Measurements from ENCODE around the gene EPHB1.

The EPHB1 gene

DNA sequence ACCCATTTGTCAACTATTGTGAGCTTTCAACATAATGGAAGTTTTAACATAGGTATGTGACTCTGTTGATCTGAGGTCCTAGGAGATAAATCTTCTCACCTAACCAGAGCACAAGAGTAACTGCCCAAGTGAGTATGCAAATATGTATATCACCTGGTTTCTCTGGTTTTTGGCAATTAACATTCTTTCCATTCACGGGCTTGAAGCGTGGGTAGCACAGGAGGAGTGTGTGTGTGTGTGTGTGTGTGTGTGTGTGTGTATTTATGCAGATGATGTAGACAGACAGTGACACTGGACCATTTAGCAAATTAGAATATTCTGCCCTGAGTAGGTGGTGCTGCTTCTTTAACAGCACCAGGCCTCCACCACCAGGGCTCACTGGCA lies 15.0 kb downstream of the EPHB1 start:
- no peak for DNase-seq

DNA sequence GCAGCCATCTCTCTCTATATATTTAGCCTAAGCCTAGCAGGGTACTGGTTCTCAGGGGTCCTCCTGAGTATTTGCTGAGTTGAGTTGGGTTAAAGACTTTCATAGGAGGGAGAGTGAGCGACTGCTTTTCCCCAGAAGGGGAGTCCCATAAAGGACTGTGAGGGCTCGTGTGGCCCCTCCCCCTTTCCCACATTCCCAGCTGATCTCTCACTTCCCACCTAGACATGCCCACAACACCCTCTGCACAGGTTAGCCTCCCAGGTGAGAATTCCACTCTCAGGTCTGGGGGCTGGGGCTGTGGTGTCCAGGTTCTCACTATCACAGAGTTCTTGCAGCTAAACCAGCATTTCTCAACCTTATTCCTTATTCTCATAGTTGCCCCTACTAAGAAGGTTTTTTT lies 15.8 kb downstream of the EPHB1 start:
- no peak for DNase-seq

DNA sequence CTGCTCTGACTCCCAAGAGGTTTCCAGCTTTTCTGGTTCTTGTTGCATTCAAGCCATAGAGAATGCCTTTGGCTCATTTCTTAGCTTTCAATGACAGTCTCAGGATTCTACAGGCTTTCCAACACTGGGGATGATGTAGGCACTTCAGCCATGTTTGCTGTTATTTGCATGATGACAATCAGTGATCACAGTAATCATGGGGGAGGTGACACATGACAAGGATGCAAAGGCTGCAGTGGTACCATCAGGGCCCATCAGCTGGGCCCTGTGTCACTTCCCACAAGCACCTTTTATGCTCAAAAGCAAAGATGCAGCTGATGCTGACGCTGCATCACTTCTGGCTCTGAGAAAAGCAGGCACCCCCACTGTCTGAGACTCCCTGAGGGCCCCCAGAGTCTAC lies 18.6 kb downstream of the EPHB1 start:
- DNase-seq, result no peak

DNA sequence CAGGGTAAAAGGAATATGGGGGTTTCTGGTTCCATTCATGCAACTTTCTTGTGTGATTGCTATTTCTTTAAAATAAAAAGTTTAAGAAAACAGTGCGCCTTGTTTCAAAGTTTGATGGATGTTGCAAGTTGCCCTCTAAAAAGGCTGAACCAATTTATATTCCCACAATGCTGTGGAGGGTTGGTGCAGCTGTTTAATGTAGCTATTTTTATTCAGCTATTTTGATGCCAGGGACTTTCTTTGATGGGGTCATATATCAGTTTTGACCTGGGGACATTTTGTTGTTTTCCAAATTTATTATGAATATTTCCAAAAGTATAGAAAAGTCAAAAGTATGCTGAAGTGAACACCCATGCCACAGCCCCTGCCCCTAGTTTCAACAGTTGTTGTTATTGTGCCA lies 20.5 kb downstream of the EPHB1 start:
- peak; percentile 9 for DNase-seq

DNA sequence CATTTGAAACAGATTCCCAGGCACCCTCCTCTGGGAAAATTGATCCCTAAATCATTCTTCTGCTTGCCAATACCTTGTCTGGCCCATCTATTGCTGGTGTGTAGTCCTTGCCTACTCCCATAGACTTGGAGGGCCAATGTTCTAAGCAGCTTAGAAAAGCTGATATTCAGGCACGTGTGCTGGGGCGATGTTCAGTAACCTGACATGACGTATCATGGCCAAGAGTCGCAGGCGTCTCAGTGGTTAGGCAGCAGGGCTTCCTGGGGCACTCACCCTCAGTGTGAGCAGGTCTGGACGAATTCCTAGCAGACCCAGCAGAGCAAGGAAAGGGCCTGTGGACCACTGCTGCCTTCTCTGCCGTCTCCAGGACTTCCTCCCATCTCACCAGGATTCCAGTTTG lies 21.6 kb downstream of the EPHB1 start:
- peak; percentile 39 for DNase-seq

DNA sequence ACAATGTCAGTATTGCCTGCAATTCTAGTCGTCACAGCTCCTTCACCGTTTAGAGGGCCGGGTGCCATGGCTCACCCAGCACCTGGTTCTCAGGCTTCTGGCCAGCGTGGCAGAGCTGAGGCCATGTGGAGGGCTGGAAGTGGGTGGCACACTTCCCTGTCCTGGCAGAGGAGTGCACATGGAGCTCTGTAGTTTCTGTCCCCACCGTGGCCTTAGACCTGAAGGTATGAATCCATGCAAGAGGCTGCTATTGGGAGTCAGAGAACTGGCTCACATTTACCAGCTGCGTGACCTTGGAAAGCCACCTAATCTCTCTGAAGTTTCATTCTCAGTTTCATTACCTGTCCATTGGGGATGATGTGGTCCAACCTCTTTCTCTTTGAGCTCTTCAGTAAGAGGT lies 22.2 kb downstream of the EPHB1 start:
- peak; percentile 51 for DNase-seq

DNA sequence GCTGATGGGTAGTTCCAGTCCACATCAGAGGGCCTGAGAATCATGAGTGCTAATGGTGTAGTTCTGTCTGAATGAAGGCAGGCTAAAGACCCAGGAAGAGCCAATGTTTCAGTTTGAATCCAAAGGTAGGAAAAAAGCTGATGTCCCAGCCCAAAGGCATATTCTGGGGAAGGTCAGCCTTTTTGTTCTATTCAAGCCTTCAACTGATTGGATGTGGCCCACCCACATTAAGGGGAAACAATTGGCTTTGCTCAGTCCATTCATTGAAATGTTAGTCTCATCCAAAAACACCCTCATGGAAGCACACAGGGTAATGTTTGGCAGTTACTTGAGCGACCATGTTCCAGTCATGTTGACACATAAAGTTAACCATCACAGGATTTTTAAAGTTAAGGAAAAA lies 25.9 kb downstream of the EPHB1 start:
- DNase-seq, result no peak

DNA sequence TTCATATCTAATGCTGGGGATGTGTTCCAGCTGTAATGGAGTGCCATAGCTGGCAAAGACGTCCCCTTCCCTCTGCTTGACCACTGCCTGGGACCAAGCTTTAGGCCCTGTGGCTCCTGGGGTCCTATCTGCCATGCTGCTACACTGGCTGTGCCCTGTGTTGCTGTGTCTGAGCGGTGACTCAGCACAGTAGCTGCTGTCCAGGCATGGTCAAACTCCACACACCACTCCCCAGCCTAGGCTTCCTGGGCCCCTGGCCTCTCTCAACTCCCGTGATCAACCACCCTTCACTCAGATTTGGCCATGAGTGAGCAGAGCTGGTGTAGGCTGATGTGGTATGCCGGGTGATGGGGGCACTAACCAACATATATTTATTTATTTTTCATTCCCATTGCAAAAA lies 27.0 kb downstream of the EPHB1 start:
- DNase-seq, result peak; percentile 28

DNA sequence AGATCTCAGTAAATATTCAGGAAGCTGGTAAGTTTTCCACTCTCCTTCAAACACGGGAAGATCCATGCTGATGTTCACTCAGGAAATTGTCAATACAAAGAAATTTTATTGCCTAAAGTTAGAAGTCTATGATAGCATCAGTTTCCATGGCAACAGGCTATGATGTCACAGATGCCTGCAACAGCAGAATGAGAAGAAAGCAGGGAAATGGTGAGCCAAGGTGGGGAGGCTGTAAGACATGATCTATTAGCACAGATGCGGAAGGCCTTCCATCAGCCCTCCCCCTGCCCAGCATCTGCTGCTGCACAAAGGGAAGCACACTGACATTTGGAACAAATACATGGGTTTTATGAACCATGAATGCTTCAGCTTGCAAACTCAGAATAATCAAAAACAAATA lies 28.6 kb downstream of the EPHB1 start:
- DNase-seq, result no peak

DNA sequence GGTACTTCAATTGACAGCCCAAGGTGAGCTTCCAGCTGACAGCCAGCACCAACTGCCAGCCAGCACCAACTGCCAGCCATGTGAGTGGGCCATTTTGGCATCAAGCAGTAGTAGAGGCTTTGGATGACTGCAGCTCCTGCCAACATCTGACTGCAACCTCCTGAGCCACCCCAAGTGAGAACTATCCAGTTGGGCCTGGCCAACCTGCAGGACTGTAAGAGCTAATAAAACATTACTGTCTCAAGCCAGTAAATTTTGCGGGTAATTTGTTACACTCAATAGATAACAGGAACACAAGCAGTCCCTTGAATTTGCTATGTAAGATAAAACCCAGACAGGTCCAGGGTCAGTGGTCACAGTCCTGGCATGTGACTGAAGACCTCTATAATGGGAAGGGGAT lies 29.7 kb downstream of the EPHB1 start:
- DNase-seq, result no peak

DNA sequence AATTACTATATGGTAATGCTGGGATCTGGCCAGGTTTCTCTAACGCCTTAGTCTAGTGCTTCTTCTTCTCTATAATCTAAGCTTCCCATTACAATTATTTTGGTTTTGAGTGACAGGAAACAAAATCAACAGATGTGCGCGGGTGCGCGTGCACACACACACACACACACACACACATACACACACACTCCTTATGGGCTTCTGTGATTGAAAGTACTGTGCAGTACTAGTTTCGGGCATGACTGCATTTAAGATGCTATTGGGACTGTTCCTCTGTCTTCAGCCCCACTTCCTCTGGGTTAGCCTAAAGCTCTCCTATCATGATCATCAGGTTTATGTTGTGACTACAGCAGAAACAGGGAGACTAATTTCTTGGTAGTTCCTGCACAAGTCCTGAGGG lies 32.2 kb downstream of the EPHB1 start:
- DNase-seq, result no peak

DNA sequence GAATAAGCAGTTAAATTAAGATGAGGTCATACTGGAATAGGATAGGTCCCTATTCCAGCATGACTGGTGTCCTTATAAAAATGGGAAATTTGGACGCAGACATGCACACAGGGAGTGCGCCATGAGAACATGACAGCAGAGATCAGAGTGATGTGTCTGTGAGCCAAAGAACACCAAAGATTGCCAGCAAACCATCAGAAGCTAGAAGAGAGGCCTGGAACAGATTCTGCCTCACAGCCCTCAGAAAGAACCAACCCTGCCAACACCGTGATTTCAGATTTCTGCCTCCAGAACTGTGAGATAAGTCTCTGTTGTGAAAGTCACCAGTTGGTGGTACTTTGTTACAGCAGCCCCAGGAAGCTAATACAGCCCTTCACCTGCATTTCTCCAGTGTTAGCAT lies 34.7 kb downstream of the EPHB1 start:
- DNase-seq, result no peak

DNA sequence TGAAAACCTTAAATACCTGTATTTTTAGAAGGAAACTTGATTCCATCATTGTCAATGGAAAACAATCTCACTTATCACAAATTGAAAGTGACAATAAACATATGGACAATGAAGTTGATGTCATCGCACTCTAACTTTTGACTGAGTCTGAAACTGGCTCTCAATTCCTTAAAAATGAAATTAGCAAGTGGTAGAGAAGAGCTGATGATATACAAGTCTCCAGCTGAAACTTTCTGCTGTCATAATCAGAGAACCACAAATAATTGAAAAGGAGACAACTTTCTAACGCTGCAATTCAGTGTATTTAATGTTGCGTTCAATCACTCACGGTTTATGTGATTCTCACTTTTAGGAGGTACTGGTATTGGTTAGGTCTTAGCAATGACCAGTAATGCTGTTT lies 37.5 kb downstream of the EPHB1 start:
- no peak for DNase-seq

DNA sequence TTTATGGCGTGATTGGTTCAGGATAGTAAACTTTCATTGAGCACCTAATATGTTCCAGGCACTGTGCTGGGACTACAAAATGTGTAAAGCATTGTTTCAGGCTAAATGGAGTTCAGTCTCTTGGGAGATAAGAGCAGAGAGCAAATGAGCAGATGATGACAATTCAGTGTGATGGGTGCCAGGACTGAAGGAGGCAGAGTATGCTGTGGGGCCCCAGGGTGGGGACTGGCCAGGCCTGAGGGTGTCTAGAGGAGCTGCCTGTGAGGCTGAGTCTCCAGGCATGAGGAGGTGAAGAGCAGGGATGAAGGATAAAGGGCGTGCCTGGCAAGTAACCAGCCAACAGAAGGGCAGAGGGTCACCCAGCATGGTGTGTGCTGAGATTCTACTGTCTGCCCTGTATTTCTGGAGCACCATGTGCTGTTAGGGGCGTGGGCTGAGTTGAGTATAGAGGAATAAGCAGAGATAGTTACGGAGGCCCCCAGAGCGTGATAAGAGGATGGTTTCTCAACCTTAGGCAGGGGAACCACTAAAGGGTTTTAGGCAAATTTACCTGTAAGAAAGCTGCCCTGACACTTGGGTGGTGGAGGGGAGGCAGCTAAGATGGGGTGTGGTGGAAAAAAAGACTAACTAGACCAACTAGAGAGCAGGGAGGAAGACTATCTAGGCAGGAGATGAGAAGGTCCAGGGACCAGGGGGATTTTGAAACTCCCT lies 38.5 kb downstream of the EPHB1 start:
- DNase-seq, result no peak

DNA sequence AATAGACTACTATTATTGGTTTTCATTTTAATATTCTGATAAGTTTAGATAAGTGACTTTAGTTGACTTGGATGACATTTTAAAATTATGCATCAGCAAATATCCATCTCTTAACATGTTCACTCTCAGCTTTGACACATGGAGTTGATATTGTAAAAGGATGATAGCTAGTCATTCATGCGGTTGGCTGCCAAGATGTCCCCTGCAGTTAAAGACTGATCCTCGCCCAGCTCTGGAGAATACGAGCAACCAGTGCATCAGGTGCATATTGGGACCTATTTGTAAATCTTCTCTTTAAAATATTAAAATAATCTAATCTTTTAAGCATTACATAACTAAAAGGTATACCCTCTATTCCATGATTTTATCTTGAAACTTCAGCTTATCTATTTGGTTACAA lies 41.9 kb downstream of the EPHB1 start:
- DNase-seq, result no peak

DNA sequence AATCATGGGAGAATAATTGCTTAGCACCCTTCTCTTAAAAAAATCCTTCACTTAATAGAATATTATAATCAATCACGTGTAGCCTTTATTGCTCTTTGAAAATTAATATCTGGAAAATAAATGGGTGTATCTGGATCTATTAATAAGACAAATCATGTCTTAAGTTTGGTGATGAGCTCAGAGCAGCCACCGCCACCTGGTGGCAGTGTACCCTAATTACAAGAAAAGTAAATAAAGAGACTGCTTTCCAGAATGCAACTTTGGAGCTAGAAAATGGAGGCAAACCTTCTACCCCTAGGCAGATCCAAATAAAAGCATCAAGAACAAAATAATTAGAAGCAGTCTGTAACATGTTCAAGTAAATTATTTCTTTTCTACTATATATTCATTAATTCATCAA lies 43.5 kb downstream of the EPHB1 start:
- DNase-seq, result no peak

DNA sequence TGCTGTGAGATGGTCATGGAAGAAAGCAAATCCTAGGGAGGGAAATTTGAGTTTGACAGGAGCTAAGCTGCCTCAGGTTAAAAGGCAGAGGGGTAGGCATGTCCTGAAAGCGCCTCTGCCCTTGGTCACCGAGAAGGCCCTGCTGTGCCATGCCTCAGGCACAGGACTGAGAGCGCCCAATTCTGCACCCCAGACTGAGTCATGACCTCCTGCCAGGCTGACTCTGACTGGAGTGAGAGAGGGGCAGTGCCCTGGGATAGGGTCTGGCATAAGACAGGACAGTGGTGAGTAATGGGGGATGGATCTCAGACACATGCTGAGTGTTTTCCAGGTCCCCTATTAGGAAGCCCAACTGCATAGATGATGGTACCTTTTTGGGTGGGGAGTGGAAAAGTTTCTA lies 44.4 kb downstream of the EPHB1 start:
- DNase-seq, result no peak

DNA sequence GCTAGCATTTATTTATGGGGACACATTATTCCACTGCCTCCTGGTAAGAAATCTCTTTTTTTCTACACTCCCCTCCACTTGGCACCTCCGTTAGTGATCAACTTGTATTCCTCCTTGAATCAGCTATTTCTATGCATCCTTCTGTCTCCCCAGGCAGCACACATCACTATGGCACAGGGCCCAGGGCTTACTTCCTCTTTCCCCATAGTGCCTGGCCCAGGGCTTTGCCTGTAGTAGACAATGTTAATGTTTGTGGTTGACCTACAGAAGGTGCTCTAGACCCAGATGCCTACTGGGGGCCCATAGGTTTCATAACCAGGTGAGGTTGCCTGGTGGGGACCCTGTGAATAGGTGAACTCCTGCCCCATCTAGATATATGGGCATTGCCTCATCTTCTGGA lies 44.9 kb downstream of the EPHB1 start:
- no peak for DNase-seq

DNA sequence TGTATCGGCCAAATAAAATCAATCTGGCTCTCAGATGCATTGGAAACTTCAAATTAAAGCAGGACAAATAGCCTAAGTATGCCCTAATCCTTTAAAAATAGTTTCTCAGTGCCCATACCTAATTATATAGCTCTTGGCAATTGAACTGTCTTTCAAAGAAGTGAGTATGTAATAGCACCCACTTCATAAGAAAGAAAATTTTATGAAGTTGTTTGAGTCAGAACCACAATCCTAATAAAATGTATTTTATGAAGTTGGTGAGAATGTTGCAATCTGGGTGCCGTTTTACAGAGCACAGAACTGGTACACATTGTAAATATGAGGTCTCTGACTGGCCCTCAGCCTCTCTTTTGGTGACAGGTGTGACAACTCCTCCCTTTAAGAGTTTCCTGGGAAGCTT lies 45.4 kb downstream of the EPHB1 start:
- DNase-seq, result no peak

DNA sequence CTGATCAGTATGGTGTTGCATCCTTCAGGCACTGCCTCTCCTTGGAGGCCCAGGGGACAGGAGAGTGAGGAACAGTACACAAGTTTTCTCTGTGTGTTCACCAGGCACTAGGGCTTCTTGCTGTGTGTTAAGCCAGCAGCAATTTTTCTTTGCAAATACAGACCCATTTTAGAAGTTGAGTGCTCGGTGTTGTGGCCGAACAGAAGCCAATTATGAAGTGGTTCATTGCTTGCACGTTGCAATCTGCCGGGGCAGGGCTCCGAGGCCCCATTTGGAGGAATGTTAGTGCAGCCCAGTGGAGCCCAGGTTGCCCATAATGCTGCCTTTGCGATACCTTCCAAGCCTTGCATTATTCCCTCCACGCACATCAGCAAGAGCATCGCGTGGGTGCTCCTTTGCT lies 51.0 kb downstream of the EPHB1 start:
- no peak for DNase-seq

DNA sequence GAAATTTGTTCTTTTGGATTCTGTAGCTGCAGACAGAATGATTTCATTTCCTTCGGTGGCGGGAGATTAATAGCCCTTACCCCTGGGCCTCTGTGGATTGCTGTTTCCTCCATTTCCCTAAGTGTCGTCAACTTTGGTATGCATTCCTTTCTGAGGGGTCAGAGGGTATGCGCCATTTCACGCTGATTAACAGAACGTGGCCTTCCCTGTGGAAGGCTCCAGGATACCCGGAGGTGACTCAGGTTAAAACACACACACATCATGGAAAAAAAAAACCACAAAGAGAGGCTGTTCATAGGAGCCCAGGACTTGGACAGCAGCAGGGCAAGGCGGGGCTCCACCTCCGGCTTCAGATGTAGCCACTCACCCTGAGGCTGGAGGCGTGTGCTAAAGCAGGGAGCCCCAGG lies 51.9 kb downstream of the EPHB1 start:
- no peak for DNase-seq

DNA sequence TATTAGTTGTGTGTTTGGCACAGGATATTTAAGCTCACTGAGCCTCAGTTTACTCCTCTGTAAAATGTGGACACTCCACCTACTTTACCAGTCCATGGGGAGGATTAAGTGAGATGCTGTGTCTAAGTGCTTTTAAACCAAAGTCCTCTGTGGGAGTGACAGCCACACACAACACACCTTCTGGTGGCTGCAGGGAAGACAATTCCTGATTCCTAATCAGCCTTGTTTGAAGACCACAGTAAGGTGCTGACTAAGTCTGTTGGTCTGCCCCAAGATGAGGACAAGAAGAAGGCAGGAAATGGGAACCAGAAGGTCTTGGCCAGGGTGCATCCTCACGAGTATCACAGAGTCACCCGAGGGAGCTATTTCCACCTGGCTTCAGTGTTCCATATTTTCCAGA lies 52.3 kb downstream of the EPHB1 start:
- no peak for DNase-seq

DNA sequence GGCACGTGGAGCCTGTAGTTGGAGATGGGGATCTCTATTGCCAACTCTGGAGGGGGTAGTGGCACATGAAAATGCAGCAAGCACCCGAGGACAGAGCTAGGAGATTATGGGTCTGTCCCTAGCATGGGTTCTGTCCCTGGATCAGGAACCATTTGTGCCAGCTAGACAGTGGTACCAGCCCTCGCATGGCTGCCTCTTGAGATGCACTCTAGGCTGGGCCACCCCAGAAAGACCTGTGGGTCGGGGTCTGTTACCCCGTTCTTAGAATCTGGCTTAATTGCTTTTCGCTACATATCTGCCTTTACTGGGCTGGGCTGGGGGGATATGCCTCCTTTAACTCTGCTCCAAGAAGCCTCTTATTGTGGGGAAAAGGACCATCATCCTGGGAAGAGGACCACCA lies 54.5 kb downstream of the EPHB1 start:
- no peak for DNase-seq

DNA sequence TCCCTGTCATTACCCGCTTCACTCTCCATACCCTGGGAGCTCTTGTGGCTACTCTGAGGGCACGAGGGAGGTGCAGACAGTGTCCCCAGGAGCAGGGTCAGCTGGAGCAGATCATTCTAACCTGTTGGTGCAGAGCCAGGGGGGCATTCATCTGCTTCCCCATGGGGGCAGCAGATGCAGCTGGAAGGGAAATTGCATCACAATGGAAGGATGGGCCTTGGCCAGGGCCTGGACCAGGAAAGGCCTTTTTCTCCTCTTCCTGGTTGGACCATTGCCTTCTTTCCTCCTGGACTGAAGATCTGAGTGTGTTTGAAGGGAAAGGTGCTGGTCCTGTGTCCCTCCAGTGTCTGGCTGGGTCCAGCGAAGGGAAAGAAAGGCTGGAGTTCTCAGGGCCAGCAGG lies 55.7 kb downstream of the EPHB1 start:
- DNase-seq, result no peak

DNA sequence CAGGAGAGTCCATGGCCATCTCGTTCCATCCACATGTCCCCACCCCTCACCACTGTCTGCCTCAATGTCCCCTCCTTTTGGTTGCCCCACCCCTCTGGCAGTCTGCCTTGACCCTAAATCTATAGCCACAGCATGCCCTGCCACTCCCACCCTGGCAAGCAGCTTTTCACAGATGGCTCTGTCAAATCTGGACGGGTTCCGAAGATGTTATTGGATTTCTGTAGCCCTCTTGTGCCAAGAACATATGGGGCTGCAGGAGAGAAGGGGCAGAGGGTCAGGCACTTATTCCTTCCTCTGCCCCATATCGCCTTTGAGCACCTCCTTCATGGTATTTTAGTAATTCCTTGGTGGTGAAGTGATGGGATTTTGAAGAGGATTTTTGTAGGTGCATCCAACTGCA lies 57.1 kb downstream of the EPHB1 start:
- no peak for DNase-seq

DNA sequence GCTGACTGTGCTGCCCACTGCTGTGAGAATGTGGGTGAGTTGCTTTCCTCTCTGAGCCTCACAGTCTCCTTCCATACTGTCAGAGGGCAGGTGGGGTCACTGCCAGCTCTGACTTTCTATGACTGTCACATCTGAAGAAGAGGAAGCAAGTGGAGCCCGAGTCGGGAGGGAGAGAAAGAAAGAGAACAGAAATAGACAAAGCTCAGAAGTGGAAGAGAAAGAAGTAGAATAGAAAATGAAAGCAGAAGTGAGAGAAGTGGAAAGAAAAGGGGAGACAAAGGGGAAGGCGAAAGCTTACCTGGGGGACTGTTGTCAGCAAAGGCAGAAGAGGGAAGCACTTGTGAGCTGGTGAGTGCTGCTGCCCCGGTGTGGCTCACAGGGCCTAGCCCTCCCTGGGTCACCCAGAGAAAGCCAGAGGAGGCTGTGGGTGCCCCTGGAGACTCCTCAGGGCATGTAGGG lies 57.9 kb downstream of the EPHB1 start:
- DNase-seq, result no peak

Data from activated effector memory CD4-positive, alpha-beta T cell treated with anti-CD3 and anti-CD28 coated beads, Interleukin-2, amount 50 U/mL, for 16 hours (primary cell).